GM06990 (cell line): Measurements from ENCODE around the gene GRK3.
"Not testable (repeated sequence)": the region's sequence is repeated elsewhere in the genome, so short reads cannot be mapped to it uniquely, and the experiment has no call there.

Source experiments
- DNase-seq: peaks from one replicate; pipeline ENCODE4 v3.0.0-alpha.2; 2011; ENCODE audit not compliant: insufficient read length; ENCODE audit errors: extremely low read depth
- H3K27me3 ChIP-seq: replicated peaks from 2 replicates; pipeline ENCODE4 v1.6.0; 2011; ENCODE audit warnings: low read length; ENCODE audit not compliant: control insufficient read depth, insufficient read depth
- H3K36me3 ChIP-seq: 2 replicates; pipeline ENCODE4 v1.5.1; 2011; ENCODE audit warnings: low read length; ENCODE audit not compliant: control insufficient read depth, insufficient read depth
- H3K4me3 ChIP-seq: replicated peaks from 2 replicates; pipeline ENCODE4 v1.5.1; 2011; ENCODE audit warnings: low read depth, mild to moderate bottlenecking, control low read depth, low read length
- CTCF ChIP-seq: IDR thresholded peaks from 2 replicates; pipeline ENCODE4 v1.5.1; 2011; ENCODE audit warnings: low read length, control low read depth, mild to moderate bottlenecking, inconsistent platforms; ENCODE audit not compliant: insufficient read depth, poor library complexity, severe bottlenecking

Gene GRK3

DNA sequence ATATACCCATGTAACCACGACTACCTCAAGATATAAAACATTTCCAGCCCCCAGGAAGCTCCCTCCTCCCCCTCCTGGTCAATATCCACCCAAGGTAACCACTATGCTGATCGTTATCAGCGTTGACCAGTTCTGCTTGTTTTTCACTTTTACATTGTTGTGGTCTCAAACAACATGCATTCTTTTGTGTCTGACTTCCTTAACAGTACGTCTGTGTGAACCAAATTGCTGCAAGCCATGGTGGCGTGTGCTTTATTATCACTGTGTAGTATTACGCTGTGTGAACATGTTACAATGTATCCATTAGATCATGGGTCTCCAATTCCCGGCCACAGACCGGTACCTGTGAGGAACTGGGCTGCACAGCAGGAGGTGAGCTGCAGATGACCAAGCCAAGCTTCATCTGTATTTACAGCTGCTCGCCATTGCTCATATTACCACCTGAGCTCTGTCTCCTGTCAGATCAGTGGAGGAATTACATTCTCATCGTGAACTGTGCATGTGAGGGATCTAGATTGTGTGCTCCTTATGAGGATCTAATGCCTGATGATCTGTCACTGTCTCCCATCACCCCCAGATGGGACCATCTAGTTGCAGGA is 15.5 kb upstream of the GRK3 start:
- no peak for TF ChIP-seq CTCF
- no peaks in the 10 kb centered on the region for H3K27me3 ChIP-seq
- DNase-seq = no peak
- H3K36me3 ChIP-seq = no peaks in the 10 kb centered on the region
- no peak overlapping the region for H3K4me3 ChIP-seq

- Histone ChIP-seq H3K36me3 (no peaks in the 10 kb centered on the region), H3K27me3 (no peaks in the 10 kb centered on the region), H3K4me3 (no peak overlapping the region)
- no peak for TF ChIP-seq CTCF
- DNase-seq = no peak
Observed at GRCh38 chr22:25551396-25551795, 13.1 kb upstream of the GRK3 start.

- H3K36me3 ChIP-seq, H3K27me3 ChIP-seq, DNase-seq, H3K4me3 ChIP-seq: not testable (repeated sequence)
Observed at GRCh38 chr22:25552405-25552804, 12.1 kb upstream of the GRK3 start.

DNA sequence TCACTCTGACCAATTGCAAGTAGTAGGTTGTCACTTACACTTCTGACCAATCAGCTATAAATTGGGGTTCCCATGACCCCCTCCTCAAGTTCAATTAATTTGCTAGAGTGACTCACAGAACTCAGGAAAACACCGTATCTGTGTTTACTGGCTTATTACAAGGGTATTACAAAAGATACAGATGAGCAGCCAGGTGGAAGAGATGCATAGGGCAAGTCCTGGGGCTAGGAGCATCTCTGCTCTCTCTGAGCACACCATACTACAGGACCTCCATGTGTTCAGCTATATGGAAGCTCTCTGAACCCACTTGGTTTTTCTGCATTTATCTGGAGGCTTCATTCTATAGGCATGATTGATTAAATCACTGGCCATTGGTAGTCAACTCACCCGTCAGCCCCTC is 11.3 kb upstream of the GRK3 start:
- TF ChIP-seq CTCF = no peak
- no peaks in the 10 kb centered on the region for H3K36me3 ChIP-seq
- no peak for DNase-seq

GRCh38 chr22:25554238-25554671 is 10.2 kb upstream of the GRK3 start:
- H3K27me3 ChIP-seq = no peaks in the 10 kb centered on the region
- no peak for TF ChIP-seq CTCF
- DNase-seq = no peak
- no peak overlapping the region for H3K4me3 ChIP-seq
- no peaks in the 10 kb centered on the region for H3K36me3 ChIP-seq

More for the DNA sequence above, 11.3 kb upstream of the GRK3 start:
- Histone ChIP-seq H3K4me3 (no peak overlapping the region), H3K27me3 (no peaks in the 10 kb centered on the region)

GRCh38 chr22:25554689-25555088 is 9.8 kb upstream of the GRK3 start:
- Histone ChIP-seq H3K36me3 (no peaks in the 10 kb centered on the region), H3K27me3 (no peaks in the 10 kb centered on the region), H3K4me3 (no peak overlapping the region)
- no peak for DNase-seq
- no peak for TF ChIP-seq CTCF
